Cardiac muscle cell (in vitro differentiated cells and primary cell): Measurements from ENCODE around the gene CTNNA2. TPM values are rescaled to one million over a fixed set of nuclear protein-coding genes. Genes with fewer than 3 reads are reported as not detected.

Source experiments
- DNase-seq, 2 donors: peaks; one replicate each; pipeline versions ENCODE4 v3.0.0 to v3.0.0-alpha.2; 2010 to 2017; ENCODE audit warnings: low read depth in 1 of 2, low spot score in 1 of 2
- H3K27ac ChIP-seq: fragments of 200-600 bp; sonication (generic); 2 replicates; pipeline ENCODE4 v1.5.1; 2016
- H3K27me3 ChIP-seq: fragments of 200-600 bp; sonication (generic); 2 replicates; pipeline ENCODE4 v1.6.0; 2016; ENCODE audit warnings: control low read depth
- H3K36me3 ChIP-seq: fragments of 200-600 bp; sonication (generic); 2 replicates; pipeline ENCODE4 v1.5.1; 2016; ENCODE audit warnings: control low read depth
- H3K4me1 ChIP-seq: fragments of 200-600 bp; sonication (generic); 2 replicates; pipeline ENCODE4 v1.8.1; 2017; ENCODE audit warnings: low read depth, mild to moderate bottlenecking, mixed run types
- H3K4me3 ChIP-seq: fragments of 200-600 bp; sonication (generic); 2 replicates; pipeline ENCODE4 v1.5.1; 2016; ENCODE audit warnings: mild to moderate bottlenecking
- H3K9me3 ChIP-seq: fragments of 200-600 bp; sonication (generic); 2 replicates; pipeline ENCODE4 v1.5.1; 2017; ENCODE audit warnings: low read depth, mild to moderate bottlenecking, control low read depth
- polyA plus RNA-seq: library from polyadenylated mRNA; unstranded; fragments of >200 nt; fragmentation: Nextera tagmentation; extraction: Ambion mirVana; gene quantifications from 2 replicates; pipeline ENCODE4 v1.2.1, GENCODE V29; 2016
- total RNA-seq: library from RNA; depleted of rRNA; stranded (reverse); fragments of >200 nt; gene quantifications from 2 replicates; pipeline ENCODE4 v1.2.3, GENCODE V29; 2016
- TF ChIP-seq, protein P1 (sequence below): IDR thresholded peaks from 2 replicates; pipeline ENCODE4 v1.5.1; 2012; ENCODE audit warnings: low read depth, mild to moderate bottlenecking, low read length

The CTNNA2 gene
- total and polyA plus RNA-seq, 2 experiments from 2014 or later = 7.4 to 17.4 TPM

DNA sequence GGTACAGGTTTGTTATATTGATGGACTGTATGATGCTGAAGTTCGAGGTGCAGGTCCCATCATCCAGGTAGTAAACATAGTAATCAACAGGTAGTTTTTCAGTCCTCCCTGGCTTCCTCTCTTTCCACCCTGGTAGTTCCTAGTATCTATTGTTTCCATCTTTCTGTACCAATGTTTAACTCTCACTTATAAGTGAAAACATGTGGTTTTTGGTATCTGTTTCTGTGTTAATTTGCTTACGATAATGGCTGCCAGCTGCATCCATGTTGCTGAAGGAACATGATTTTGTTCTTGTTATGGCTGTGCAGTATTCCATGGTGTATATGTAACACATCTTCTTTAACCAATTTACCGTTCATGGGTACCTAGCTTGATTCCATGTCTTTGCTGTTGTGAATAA is 861.3 kb downstream of the CTNNA2 start:
- Histone ChIP-seq H3K36me3 (no peaks in the 10 kb centered on the region), H3K9me3 (no peaks in the 10 kb centered on the region), H3K4me3 (no peak overlapping the region), H3K4me1 (no peaks in the 10 kb centered on the region), H3K27ac (no peak overlapping the region), H3K27me3 (no peaks in the 10 kb centered on the region)
- TF ChIP-seq, protein P1, sequence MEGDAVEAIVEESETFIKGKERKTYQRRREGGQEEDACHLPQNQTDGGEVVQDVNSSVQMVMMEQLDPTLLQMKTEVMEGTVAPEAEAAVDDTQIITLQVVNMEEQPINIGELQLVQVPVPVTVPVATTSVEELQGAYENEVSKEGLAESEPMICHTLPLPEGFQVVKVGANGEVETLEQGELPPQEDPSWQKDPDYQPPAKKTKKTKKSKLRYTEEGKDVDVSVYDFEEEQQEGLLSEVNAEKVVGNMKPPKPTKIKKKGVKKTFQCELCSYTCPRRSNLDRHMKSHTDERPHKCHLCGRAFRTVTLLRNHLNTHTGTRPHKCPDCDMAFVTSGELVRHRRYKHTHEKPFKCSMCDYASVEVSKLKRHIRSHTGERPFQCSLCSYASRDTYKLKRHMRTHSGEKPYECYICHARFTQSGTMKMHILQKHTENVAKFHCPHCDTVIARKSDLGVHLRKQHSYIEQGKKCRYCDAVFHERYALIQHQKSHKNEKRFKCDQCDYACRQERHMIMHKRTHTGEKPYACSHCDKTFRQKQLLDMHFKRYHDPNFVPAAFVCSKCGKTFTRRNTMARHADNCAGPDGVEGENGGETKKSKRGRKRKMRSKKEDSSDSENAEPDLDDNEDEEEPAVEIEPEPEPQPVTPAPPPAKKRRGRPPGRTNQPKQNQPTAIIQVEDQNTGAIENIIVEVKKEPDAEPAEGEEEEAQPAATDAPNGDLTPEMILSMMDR = no peak
- no peak for DNase-seq

DNA sequence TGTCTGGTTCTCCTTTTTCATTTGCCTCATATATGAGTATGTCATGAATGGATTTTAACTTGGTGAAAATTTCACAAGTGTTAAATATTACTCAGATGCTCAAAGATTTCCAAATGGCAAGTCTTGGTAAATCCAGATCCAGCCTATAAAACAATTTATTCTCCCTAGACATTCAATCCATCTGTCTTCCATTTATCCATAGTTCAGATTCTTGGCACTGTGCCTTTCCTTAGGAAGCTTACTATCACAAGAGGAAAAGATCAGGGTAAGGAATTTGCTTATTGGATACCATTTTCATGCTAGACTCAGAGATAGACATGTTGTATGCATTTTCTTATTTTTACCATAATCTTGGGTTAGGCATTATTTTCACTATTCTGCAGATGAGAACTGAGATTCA is 864.2 kb downstream of the CTNNA2 start:
- TF ChIP-seq, protein P1 = no peak
- Histone ChIP-seq H3K27me3 (no peaks in the 10 kb centered on the region), H3K4me1 (no peaks in the 10 kb centered on the region), H3K4me3 (no peak overlapping the region), H3K9me3 (no peaks in the 10 kb centered on the region), H3K36me3 (no peaks in the 10 kb centered on the region), H3K27ac (no peak overlapping the region)
- DNase-seq = no peak

DNA sequence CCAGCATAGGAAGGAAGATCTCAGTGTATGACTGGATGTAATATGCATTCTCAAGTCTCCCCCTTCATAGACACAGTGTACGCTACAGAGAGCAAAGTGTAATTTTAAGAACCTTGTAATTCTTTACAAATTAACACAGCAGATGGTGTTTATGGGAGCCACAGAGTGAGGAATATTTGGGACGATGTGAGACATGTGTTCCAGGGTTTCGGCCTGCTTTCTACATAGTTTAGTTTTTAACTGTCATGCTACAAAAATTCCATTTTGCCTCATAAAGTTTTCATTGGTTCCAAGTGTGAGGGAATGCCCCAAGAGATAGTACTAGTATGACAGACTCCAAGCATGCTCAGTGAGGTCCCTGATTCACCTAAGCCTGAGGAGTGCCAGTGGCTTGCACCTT is 867.9 kb downstream of the CTNNA2 start:
- Histone ChIP-seq H3K36me3 (no peaks in the 10 kb centered on the region), H3K4me1 (no peaks in the 10 kb centered on the region), H3K27ac (no peak overlapping the region), H3K4me3 (no peak overlapping the region), H3K9me3 (no peaks in the 10 kb centered on the region), H3K27me3 (no peaks in the 10 kb centered on the region)
- no peak for DNase-seq
- TF ChIP-seq, protein P1 = no peak

DNA sequence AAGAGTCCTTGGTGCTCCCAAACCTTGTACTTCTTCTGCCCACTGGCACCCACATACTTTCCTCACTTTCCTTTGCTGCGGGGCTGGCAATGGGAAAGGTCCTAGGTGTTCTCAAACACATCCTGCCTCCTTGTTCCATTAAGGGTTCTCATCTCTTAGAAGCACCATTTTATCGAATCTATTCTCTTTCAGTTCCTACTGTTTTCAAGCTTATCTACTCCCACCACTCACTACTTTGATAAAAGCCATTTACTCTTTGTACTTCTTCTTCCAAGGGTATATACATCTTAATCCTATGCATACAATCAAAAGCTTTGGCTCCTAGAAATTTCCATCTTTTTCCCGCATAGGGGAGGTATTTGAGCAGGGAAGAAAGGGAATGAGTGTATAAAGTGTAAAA is 868.8 kb downstream of the CTNNA2 start:
- TF ChIP-seq, protein P1 = no peak
- Histone ChIP-seq H3K27ac (no peak overlapping the region), H3K4me3 (no peak overlapping the region), H3K27me3 (no peaks in the 10 kb centered on the region), H3K9me3 (no peaks in the 10 kb centered on the region), H3K4me1 (no peaks in the 10 kb centered on the region), H3K36me3 (no peaks in the 10 kb centered on the region)
- no peak for DNase-seq

DNA sequence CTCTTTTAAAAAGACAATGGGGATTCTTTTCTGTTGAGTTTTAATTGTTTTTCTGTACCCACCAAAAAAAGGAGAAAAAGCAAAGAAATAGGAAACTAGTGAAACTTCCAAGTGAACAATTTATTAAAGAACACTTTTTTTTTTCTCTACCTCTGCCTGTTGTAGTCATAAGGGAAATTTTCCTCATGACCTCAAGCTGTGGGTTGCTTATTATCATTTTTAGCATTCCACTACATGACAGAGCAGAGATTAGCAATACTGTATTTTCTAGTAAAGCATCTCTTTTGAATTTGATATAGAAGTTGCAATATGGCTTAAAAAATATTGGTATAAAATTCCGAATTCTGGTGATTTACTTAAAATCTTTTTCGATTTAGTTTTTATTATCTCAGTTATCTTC is 879.6 kb downstream of the CTNNA2 start:
- no peaks in the 10 kb centered on the region for H3K27me3 ChIP-seq

More for the DNA sequence above, 879.6 kb downstream of the CTNNA2 start:
- H3K4me1 ChIP-seq = no peaks in the 10 kb centered on the region
- TF ChIP-seq, protein P1 = no peak
- no peaks in the 10 kb centered on the region for H3K36me3 ChIP-seq
- peak in 1 of 2 donors; percentile 2 for DNase-seq
- no peak overlapping the region for H3K27ac ChIP-seq
- H3K4me3 ChIP-seq = no peak overlapping the region
- H3K9me3 ChIP-seq = no peaks in the 10 kb centered on the region
